Caco-2 (cell line): ENCODE measurements around the gene MED13L. TPM values are rescaled to one million over a fixed set of nuclear protein-coding genes. Genes with fewer than 3 reads are reported as not detected.
"Not testable (repeated sequence)": the region's sequence is repeated elsewhere in the genome, so short reads cannot be mapped to it uniquely, and the experiment has no call there.

Experiments
- BruUV-seq: library from RNA; stranded (reverse); fragments of 400-500 nt; replicated peaks from 2 replicates; lab custom pipeline; 2021; lab: Mats Ljungman, UMichigan
- CTCF ChIA-PET: fragments of 300-600 bp; sonication (Branson Sonifier 250); formaldehyde crosslinking; loops from one replicate; lab custom pipeline; 2022; ENCODE audit warnings: antibody characterized with exemption; lab: Charles Lee
- POLR2A ChIA-PET: fragments of 300-600 bp; sonication (Branson Sonifier 250); formaldehyde crosslinking; loops from one replicate; lab custom pipeline; 2022; ENCODE audit warnings: antibody characterized with exemption; lab: Charles Lee
- DNase-seq, 2 experiments: peaks; one replicate each; pipeline versions ENCODE4 v3.0.0 to v3.0.0-alpha.2; 2020 to 2022
- H3K27me3 ChIP-seq: replicated peaks from 2 replicates; pipeline ENCODE4 v1.6.0; 2011; ENCODE audit warnings: low read length; ENCODE audit not compliant: control insufficient read depth, insufficient read depth
- H3K36me3 ChIP-seq: 2 replicates; pipeline ENCODE4 v1.5.1; 2011; ENCODE audit warnings: low read length; ENCODE audit not compliant: control insufficient read depth, insufficient read depth
- H3K4me1 ChIP-seq: fragments of 250-450 bp; sonication (Bioruptor Pico); 2 replicates; pipeline ENCODE4 v1.5.1; 2020; ENCODE audit warnings: mild to moderate bottlenecking
- H3K4me3 ChIP-seq: 2 replicates; pipeline ENCODE4 v1.5.1; 2011; ENCODE audit warnings: low read depth, mild to moderate bottlenecking, control low read depth, low read length
- H3K9me3 ChIP-seq: fragments of 250-450 bp; sonication (Bioruptor Pico); 2 replicates; pipeline ENCODE4 v1.5.1; 2020; ENCODE audit warnings: mild to moderate bottlenecking, moderate library complexity
- H3K27ac Mint-ChIP-seq: one replicate; pipeline ENCODE4 v1.8.0; 2022; ENCODE audit warnings: mixed read lengths; ENCODE audit not compliant: unreplicated experiment
- H3K27me3 Mint-ChIP-seq: one replicate; pipeline ENCODE4 v1.8.0; 2022; ENCODE audit warnings: mixed read lengths; ENCODE audit not compliant: insufficient read depth, unreplicated experiment
- H3K36me3 Mint-ChIP-seq: one replicate; pipeline ENCODE4 v1.8.0; 2022; ENCODE audit warnings: mild to moderate bottlenecking, mixed read lengths; ENCODE audit not compliant: insufficient read depth, unreplicated experiment
- H3K4me1 Mint-ChIP-seq: one replicate; pipeline ENCODE4 v1.8.0; 2022; ENCODE audit warnings: low read depth, mixed read lengths; ENCODE audit not compliant: unreplicated experiment
- H3K4me3 Mint-ChIP-seq: one replicate; pipeline ENCODE4 v1.8.0; 2022; ENCODE audit warnings: mild to moderate bottlenecking, moderate library complexity, mixed read lengths; ENCODE audit not compliant: unreplicated experiment
- H3K9me3 Mint-ChIP-seq: one replicate; pipeline ENCODE4 v1.8.0; 2022; ENCODE audit warnings: mixed read lengths; ENCODE audit not compliant: unreplicated experiment
- intact Hi-C: fragments of 100-400 bp; cut with micrococcal nuclease; formaldehyde crosslinking; loops from one replicate; pipeline ENCODE4 v1.10.0; 2022; ENCODE audit not compliant: unreplicated experiment
- total RNA-seq: library from RNA; stranded (reverse); gene quantifications from 2 replicates; pipeline ENCODE4 v1.2.3, GENCODE V29; 2022
- TF ChIP-seq, protein P1 (sequence below), 2 experiments: fragments of 200-600 bp in 1 of 2; IDR thresholded peaks; 1 replicate in 1 of 2; 2 replicates in 1 of 2; pipeline versions ENCODE4 v1.5.1 to v1.8.0; 2011 to 2022; ENCODE audit warnings: antibody characterized with exemption in 1 of 2, control low read depth in 1 of 2, inconsistent platforms in 1 of 2, low read depth in 1 of 2, low read length in 1 of 2, mild to moderate bottlenecking in 1 of 2, moderate library complexity in 1 of 2; ENCODE audit not compliant: insufficient read depth in 1 of 2, severe bottlenecking in 1 of 2, unreplicated experiment in 1 of 2

Gene MED13L
- total RNA-seq, 1 experiment from 2014 or later = 160 TPM

GRCh38 chr12:116039081-116039480 is 238.4 kb downstream of the MED13L start:
- H3K4me1 ChIP-seq = peaks cover 50% of the 10 kb centered on the region
- Mint-ChIP-seq H3K27ac (peak overlapping the region; percentile 79), H3K27me3 (no peaks in the 10 kb centered on the region), H3K4me1 (peaks cover 38% of the 10 kb centered on the region), H3K9me3 (peaks cover 11% of the 10 kb centered on the region), H3K36me3 (peaks cover 16% of the 10 kb centered on the region), H3K4me3 (peak overlapping the region; percentile 41)
- ChIA-PET POLR2A (no interaction called here), CTCF (interaction anchor here (0.6 kb wide), 2 partner anchors 23 to 268 kb away, joined by 3 to 8 read pairs; no protein-coding TSS in a partner anchor)
- intact Hi-C loops = no loop called here
- no peaks in the 10 kb centered on the region for H3K9me3 ChIP-seq
- BruUV-seq = no TSS peak
- no peak for DNase-seq
- no peaks in the 10 kb centered on the region for H3K27me3 ChIP-seq
- peaks cover 1% of the 10 kb centered on the region; the same call in 1 of the 2 replicates for H3K36me3 ChIP-seq
- TF ChIP-seq, protein P1, sequence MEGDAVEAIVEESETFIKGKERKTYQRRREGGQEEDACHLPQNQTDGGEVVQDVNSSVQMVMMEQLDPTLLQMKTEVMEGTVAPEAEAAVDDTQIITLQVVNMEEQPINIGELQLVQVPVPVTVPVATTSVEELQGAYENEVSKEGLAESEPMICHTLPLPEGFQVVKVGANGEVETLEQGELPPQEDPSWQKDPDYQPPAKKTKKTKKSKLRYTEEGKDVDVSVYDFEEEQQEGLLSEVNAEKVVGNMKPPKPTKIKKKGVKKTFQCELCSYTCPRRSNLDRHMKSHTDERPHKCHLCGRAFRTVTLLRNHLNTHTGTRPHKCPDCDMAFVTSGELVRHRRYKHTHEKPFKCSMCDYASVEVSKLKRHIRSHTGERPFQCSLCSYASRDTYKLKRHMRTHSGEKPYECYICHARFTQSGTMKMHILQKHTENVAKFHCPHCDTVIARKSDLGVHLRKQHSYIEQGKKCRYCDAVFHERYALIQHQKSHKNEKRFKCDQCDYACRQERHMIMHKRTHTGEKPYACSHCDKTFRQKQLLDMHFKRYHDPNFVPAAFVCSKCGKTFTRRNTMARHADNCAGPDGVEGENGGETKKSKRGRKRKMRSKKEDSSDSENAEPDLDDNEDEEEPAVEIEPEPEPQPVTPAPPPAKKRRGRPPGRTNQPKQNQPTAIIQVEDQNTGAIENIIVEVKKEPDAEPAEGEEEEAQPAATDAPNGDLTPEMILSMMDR (IDR thresholded peaks at IDR 0.05; ENCODE audit: insufficient read depth in 1 of 2, low read depth in 1 of 2, low read length in 1 of 2, severe bottlenecking in 1 of 2, unreplicated experiment in 1 of 2) = no peak
- H3K4me3 ChIP-seq = no peak overlapping the region

GRCh38 chr12:116037941-116038837 is 239.3 kb downstream of the MED13L start:
- CTCF ChIA-PET = interaction anchor here (0.6 kb wide), 1 partner anchor 269 kb away, joined by 8 read pairs; no protein-coding TSS in a partner anchor
- peak in 1 of 2 experiments; percentile 49 for DNase-seq
- Histone ChIP-seq H3K4me1 (peaks cover 46% of the 10 kb centered on the region), H3K36me3 (peaks cover 1% of the 10 kb centered on the region; the same call in 1 of the 2 replicates), H3K27me3 (no peaks in the 10 kb centered on the region), H3K9me3 (no peaks in the 10 kb centered on the region), H3K4me3 (no peak overlapping the region)
- H3K27me3 Mint-ChIP-seq = no peaks in the 10 kb centered on the region
- H3K27ac Mint-ChIP-seq = peak overlapping the region; percentile 79
- intact Hi-C loops = no loop called here
- H3K4me3 Mint-ChIP-seq = peak overlapping the region; percentile 41
- TF ChIP-seq, protein P1 (IDR thresholded peaks at IDR 0.05; ENCODE audit: insufficient read depth in 1 of 2, low read depth in 1 of 2, low read length in 1 of 2, severe bottlenecking in 1 of 2, unreplicated experiment in 1 of 2) = no peak
- TSS peak; percentile 100 for BruUV-seq
- H3K4me1 Mint-ChIP-seq = peaks cover 39% of the 10 kb centered on the region
- peaks cover 11% of the 10 kb centered on the region for H3K9me3 Mint-ChIP-seq
- POLR2A ChIA-PET = interaction anchor here (0.6 kb wide), 2 partner anchors 97 to 224 kb away, joined by 4 read pairs; no protein-coding TSS in a partner anchor
- H3K36me3 Mint-ChIP-seq = peaks cover 16% of the 10 kb centered on the region

- intact Hi-C loops = no loop called here
- POLR2A ChIA-PET = no interaction called here
- Histone ChIP-seq H3K27me3 (no peaks in the 10 kb centered on the region), H3K9me3 (no peaks in the 10 kb centered on the region), H3K4me1 (peaks cover 30% of the 10 kb centered on the region), H3K4me3 (no peak overlapping the region), H3K36me3 (no peaks in the 10 kb centered on the region)
- H3K4me1 Mint-ChIP-seq = peaks cover 40% of the 10 kb centered on the region
- peaks cover 18% of the 10 kb centered on the region for H3K36me3 Mint-ChIP-seq
- H3K9me3 Mint-ChIP-seq = no peaks in the 10 kb centered on the region
- no peaks in the 10 kb centered on the region for H3K27me3 Mint-ChIP-seq
- H3K27ac Mint-ChIP-seq = no peak overlapping the region
- CTCF ChIA-PET = no interaction called here
- no peak overlapping the region for H3K4me3 Mint-ChIP-seq
- no peak for DNase-seq
- TF ChIP-seq, protein P1 (IDR thresholded peaks at IDR 0.05; ENCODE audit: insufficient read depth in 1 of 2, low read depth in 1 of 2, low read length in 1 of 2, severe bottlenecking in 1 of 2, unreplicated experiment in 1 of 2) = no peak
- BruUV-seq = no TSS peak
These were observed 243.7 kb downstream of the MED13L start for GRCh38 chr12:116033765-116034164.

DNA sequence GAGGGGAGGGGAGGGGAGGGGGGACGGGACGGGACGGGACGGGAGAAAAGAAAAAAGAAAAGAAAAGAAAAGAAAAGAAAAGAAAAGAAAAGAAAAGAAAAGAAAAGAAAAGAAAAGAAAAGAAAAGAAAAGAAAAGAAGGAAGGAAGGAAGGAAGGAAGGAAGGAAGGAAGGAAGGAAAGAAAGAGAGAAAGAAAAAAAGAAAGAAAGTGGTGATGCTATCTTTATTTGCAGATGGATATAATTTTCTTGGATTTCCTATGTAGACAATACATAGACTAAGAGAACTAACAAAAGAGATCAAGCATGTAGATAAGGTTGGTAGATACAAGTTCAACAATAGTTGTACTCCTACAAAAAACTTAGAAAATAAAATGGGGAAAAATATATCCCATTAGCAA is 245.9 kb downstream of the MED13L start:
- CTCF ChIA-PET, H3K9me3 ChIP-seq, H3K27me3 ChIP-seq, H3K9me3 Mint-ChIP-seq, H3K36me3 ChIP-seq, H3K27me3 Mint-ChIP-seq, H3K4me3 Mint-ChIP-seq, H3K27ac Mint-ChIP-seq, BruUV-seq, H3K4me3 ChIP-seq, intact Hi-C loops, POLR2A ChIA-PET, DNase-seq, H3K4me1 ChIP-seq: not testable (repeated sequence)
- Mint-ChIP-seq H3K4me1 (peaks cover 28% of the 10 kb centered on the region), H3K36me3 (peaks cover 12% of the 10 kb centered on the region)
